BJ (cell line): ENCODE measurements around the gene FAM9C. TPM values are rescaled to one million over a fixed set of nuclear protein-coding genes. Genes with fewer than 3 reads are reported as not detected.
"Not testable (repeated sequence)": the region's sequence is repeated elsewhere in the genome, so short reads cannot be mapped to it uniquely, and the experiment has no call there.

Experiments
- CTCF ChIA-PET: fragments of 350-600 bp; formaldehyde crosslinking; extraction: SDS; loops from one replicate; lab custom pipeline; 2021; ENCODE audit warnings: antibody characterized with exemption, inconsistent platforms; lab: Yijun Ruan, JAX
- POLR2A ChIA-PET: fragments of 300-600 bp; sonication (Branson Sonifier 250); formaldehyde crosslinking; extraction: SDS; loops from one replicate; lab custom pipeline; 2021; ENCODE audit warnings: antibody characterized with exemption; lab: Charles Lee
- DNase-seq: peaks from one replicate; pipeline ENCODE4 v3.0.0-alpha.2; 2011; ENCODE audit warnings: low read depth
- H3K27me3 ChIP-seq: 2 replicates; pipeline ENCODE4 v1.6.0; 2011; ENCODE audit warnings: low read length; ENCODE audit not compliant: control insufficient read depth, insufficient read depth
- H3K36me3 ChIP-seq: 2 replicates; pipeline ENCODE4 v1.5.1; 2011; ENCODE audit warnings: low read length; ENCODE audit not compliant: control insufficient read depth, insufficient read depth
- H3K4me3 ChIP-seq: 2 replicates; pipeline ENCODE4 v1.5.1; 2011; ENCODE audit warnings: low read depth, mild to moderate bottlenecking, control low read depth, low read length
- CTCF ChIP-seq: IDR thresholded peaks from 2 replicates; pipeline ENCODE4 v1.5.1; 2011; ENCODE audit warnings: low read depth, mild to moderate bottlenecking, control low read depth, inconsistent platforms, low read length, moderate library complexity; ENCODE audit not compliant: insufficient read depth
- polyA plus RNA-seq: library from polyadenylated mRNA; depleted of rRNA; stranded (reverse); fragments of >200 nt; gene quantifications from 2 replicates; pipeline ENCODE4 v1.2.3, GENCODE V29; 2011

FAM9C gene
- polyA plus RNA-seq, 1 experiment, result not detected

GRCh38 chrX:13069771-13070416 lies 25.5 kb upstream of the FAM9C start:
- H3K36me3 ChIP-seq, result no peaks in the 10 kb centered on the region
- H3K4me3 ChIP-seq, result no peak overlapping the region
- TF ChIP-seq CTCF, result no peak
- DNase-seq, result no peak
- POLR2A ChIA-PET, result no interaction called here
- H3K27me3 ChIP-seq, result no peaks in the 10 kb centered on the region
- CTCF ChIA-PET, result interaction anchor here (0.6 kb wide), 1 partner anchor 29 kb away, joined by 3 read pairs; no protein-coding TSS in a partner anchor

GRCh38 chrX:13068651-13069050 lies 24.2 kb upstream of the FAM9C start:
- POLR2A ChIA-PET, result no interaction called here

GRCh38 chrX:13067773-13068172 lies 23.4 kb upstream of the FAM9C start:
- DNase-seq, result no peak
- H3K27me3 ChIP-seq, result no peaks in the 10 kb centered on the region
- CTCF ChIA-PET, result no interaction called here

More at GRCh38 chrX:13068651-13069050, 24.2 kb upstream of the FAM9C start:
- Histone ChIP-seq H3K36me3 (no peaks in the 10 kb centered on the region), H3K4me3 (no peak overlapping the region), H3K27me3 (no peaks in the 10 kb centered on the region)
- CTCF ChIA-PET, result no interaction called here
- no peak for TF ChIP-seq CTCF
- no peak for DNase-seq

GRCh38 chrX:13066391-13066790 lies 22.0 kb upstream of the FAM9C start:
- TF ChIP-seq CTCF, result no peak
- H3K27me3 ChIP-seq, result no peaks in the 10 kb centered on the region
- DNase-seq, result no peak
- H3K4me3 ChIP-seq, result no peak overlapping the region
- no peaks in the 10 kb centered on the region for H3K36me3 ChIP-seq
- ChIA-PET CTCF (no interaction called here), POLR2A (no interaction called here)

More at GRCh38 chrX:13067773-13068172, 23.4 kb upstream of the FAM9C start:
- no peak for TF ChIP-seq CTCF
- Histone ChIP-seq H3K36me3 (no peaks in the 10 kb centered on the region), H3K4me3 (no peak overlapping the region)
- POLR2A ChIA-PET, result no interaction called here

- ChIA-PET POLR2A (no interaction called here), CTCF (no interaction called here)
- no peaks in the 10 kb centered on the region for H3K36me3 ChIP-seq
- H3K4me3 ChIP-seq, result no peak overlapping the region
- TF ChIP-seq CTCF, result no peak
- peak; percentile 41 for DNase-seq
- no peaks in the 10 kb centered on the region for H3K27me3 ChIP-seq
Observed at GRCh38 chrX:13064599-13065143, 20.3 kb upstream of the FAM9C start.

GRCh38 chrX:13063124-13063523 lies 18.7 kb upstream of the FAM9C start:
- H3K27me3 ChIP-seq, H3K4me3 ChIP-seq, H3K36me3 ChIP-seq, CTCF ChIA-PET, POLR2A ChIA-PET, DNase-seq: not testable (repeated sequence)

- H3K4me3 ChIP-seq, POLR2A ChIA-PET, CTCF ChIA-PET, H3K36me3 ChIP-seq, H3K27me3 ChIP-seq, DNase-seq: not testable (repeated sequence)
Observed at GRCh38 chrX:13062331-13062730, 17.9 kb upstream of the FAM9C start.

GRCh38 chrX:13061215-13061708 lies 16.8 kb upstream of the FAM9C start:
- H3K27me3 ChIP-seq, H3K4me3 ChIP-seq, DNase-seq, POLR2A ChIA-PET, H3K36me3 ChIP-seq, CTCF ChIA-PET: not testable (repeated sequence)
